Mucosa of descending colon (tissue), 3 donors: ENCODE data around the gene UFD1. TPM values are rescaled to one million over a fixed set of nuclear protein-coding genes. Genes with fewer than 3 reads are reported as not detected.

ENCODE experiments used
- ATAC-seq: fragments of 200-7000 bp; cut with Tn5 transposase; one replicate; pipeline ENCODE4 v1.9.1; 2020; ENCODE audit warnings: mild to moderate bottlenecking, moderate library complexity
- DNase-seq, 3 donors: peaks; one replicate each; pipeline ENCODE4 v3.0.0-alpha.2; 2020
- H3K36me3 ChIP-seq: fragments of 200-600 bp; one replicate; pipeline ENCODE4 v1.8.0; 2021; ENCODE audit warnings: low read depth, mild to moderate bottlenecking
- H3K4me1 ChIP-seq: fragments of 200-600 bp; one replicate; pipeline ENCODE4 v1.8.0; 2021; ENCODE audit warnings: low read depth, mild to moderate bottlenecking
- H3K4me3 ChIP-seq: fragments of 200-600 bp; one replicate; pipeline ENCODE4 v1.8.0; 2021; ENCODE audit warnings: mild to moderate bottlenecking
- H3K9me3 ChIP-seq: fragments of 200-600 bp; one replicate; pipeline ENCODE4 v1.8.0; 2021; ENCODE audit warnings: mild to moderate bottlenecking
- intact Hi-C, 2 donors: fragments of 100-400 bp; cut with DNase I in 1 of 2; cut with micrococcal nuclease in 1 of 2; formaldehyde crosslinking; loops; one replicate each; pipeline versions ENCODE4 v1.11.0 to v1.11.1; 2022; cut with DNase I, micrococcal nuclease
- total RNA-seq, 3 donors: library from RNA; stranded (reverse); fragmentation: NEBNext Ultra II Directional in 2 of 3; extraction: Animal tissue kit (Norgen Biotek cat#: 25700) in 2 of 3; gene quantifications; one replicate each; pipeline versions ENCODE4 v1.2.1 to v1.2.4, GENCODE V29; 2021 to 2023
- TF ChIP-seq, protein P1 (sequence below): fragments of 200-600 bp; IDR thresholded peaks from one replicate; pipeline ENCODE4 v1.8.0; 2022; ENCODE audit warnings: antibody characterized with exemption, mild to moderate bottlenecking
- donor health status: DM: no; HTN: no; CAD: no; lungs with moderate emphysema.
- donor health status: DM: no; HTN: no; CAD: no.
- donor health status: DM: no; HTN: yes; CAD: no.

UFD1 gene
- total RNA-seq, 3 donors from 2014 or later: 48.5 to 71.0 (median 49.9) TPM

GRCh38 chr22:19406281-19406811 is 72.6 kb downstream of the UFD1 start:
- H3K9me3 ChIP-seq: no peaks in the 10 kb centered on the region
- no peaks in the 10 kb centered on the region for H3K4me1 ChIP-seq
- H3K36me3 ChIP-seq: no peaks in the 10 kb centered on the region
- TF ChIP-seq, protein P1, sequence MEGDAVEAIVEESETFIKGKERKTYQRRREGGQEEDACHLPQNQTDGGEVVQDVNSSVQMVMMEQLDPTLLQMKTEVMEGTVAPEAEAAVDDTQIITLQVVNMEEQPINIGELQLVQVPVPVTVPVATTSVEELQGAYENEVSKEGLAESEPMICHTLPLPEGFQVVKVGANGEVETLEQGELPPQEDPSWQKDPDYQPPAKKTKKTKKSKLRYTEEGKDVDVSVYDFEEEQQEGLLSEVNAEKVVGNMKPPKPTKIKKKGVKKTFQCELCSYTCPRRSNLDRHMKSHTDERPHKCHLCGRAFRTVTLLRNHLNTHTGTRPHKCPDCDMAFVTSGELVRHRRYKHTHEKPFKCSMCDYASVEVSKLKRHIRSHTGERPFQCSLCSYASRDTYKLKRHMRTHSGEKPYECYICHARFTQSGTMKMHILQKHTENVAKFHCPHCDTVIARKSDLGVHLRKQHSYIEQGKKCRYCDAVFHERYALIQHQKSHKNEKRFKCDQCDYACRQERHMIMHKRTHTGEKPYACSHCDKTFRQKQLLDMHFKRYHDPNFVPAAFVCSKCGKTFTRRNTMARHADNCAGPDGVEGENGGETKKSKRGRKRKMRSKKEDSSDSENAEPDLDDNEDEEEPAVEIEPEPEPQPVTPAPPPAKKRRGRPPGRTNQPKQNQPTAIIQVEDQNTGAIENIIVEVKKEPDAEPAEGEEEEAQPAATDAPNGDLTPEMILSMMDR: no peak
- H3K4me3 ChIP-seq: no peak overlapping the region
- DNase-seq (no peak), ATAC-seq (no peak)
- intact Hi-C loops: no loop called here

DNA sequence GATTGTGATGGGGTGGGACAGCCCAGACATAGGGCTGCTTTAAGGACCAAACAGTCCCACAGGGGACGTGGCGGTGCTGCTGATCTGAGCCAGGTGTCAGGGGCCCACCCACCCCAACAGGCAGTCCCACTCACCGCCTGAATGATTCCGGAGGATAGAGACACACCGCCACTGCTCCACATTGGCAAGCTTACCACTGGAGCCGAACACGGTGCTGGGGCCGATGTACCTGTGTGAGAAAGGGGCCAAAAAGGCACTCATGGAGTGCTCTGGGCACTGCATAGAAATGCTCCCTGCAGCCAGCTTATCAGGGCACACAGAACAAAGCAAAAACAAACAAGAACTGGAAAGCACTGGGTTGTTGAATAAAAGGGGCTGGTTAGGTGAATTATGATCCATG is 73.3 kb downstream of the UFD1 start:
- DNase-seq: no peak
- H3K36me3 ChIP-seq: no peaks in the 10 kb centered on the region
- ATAC-seq: no peak
- no peaks in the 10 kb centered on the region for H3K4me1 ChIP-seq
- no peaks in the 10 kb centered on the region for H3K9me3 ChIP-seq
- intact Hi-C loops: no loop called here
- H3K4me3 ChIP-seq: no peak overlapping the region
- TF ChIP-seq, protein P1: no peak

- H3K36me3 ChIP-seq: no peaks in the 10 kb centered on the region
- intact Hi-C loops: no loop called here
- no peaks in the 10 kb centered on the region for H3K4me1 ChIP-seq
- ATAC-seq (no peak), DNase-seq (no peak)
- H3K4me3 ChIP-seq: no peak overlapping the region
- no peaks in the 10 kb centered on the region for H3K9me3 ChIP-seq
- TF ChIP-seq, protein P1: no peak
Observed at GRCh38 chr22:19405133-19405532, 73.9 kb downstream of the UFD1 start.

GRCh38 chr22:19404676-19405075 is 74.3 kb downstream of the UFD1 start:
- H3K4me1 ChIP-seq: no peaks in the 10 kb centered on the region
- ATAC-seq (no peak), DNase-seq (no peak)
- no peaks in the 10 kb centered on the region for H3K9me3 ChIP-seq
- H3K4me3 ChIP-seq: no peak overlapping the region
- no peaks in the 10 kb centered on the region for H3K36me3 ChIP-seq
- intact Hi-C loops: no loop called here
- TF ChIP-seq, protein P1: no peak

- H3K36me3 ChIP-seq: no peaks in the 10 kb centered on the region
Observed at GRCh38 chr22:19402642-19403191, 76.3 kb downstream of the UFD1 start.

More at GRCh38 chr22:19402642-19403191, 76.3 kb downstream of the UFD1 start:
- DNase-seq (no peak), ATAC-seq (no peak)
- TF ChIP-seq, protein P1: no peak
- H3K4me3 ChIP-seq: no peak overlapping the region
- H3K4me1 ChIP-seq: no peaks in the 10 kb centered on the region
- H3K9me3 ChIP-seq: no peaks in the 10 kb centered on the region
- intact Hi-C loops: no loop called here
